ENCODE measurements around the gene BORCS5.
"Not testable (repeated sequence)": the region's sequence is repeated elsewhere in the genome, so short reads cannot be mapped to it uniquely, and the experiment has no call there.

BORCS5 gene

DNA sequence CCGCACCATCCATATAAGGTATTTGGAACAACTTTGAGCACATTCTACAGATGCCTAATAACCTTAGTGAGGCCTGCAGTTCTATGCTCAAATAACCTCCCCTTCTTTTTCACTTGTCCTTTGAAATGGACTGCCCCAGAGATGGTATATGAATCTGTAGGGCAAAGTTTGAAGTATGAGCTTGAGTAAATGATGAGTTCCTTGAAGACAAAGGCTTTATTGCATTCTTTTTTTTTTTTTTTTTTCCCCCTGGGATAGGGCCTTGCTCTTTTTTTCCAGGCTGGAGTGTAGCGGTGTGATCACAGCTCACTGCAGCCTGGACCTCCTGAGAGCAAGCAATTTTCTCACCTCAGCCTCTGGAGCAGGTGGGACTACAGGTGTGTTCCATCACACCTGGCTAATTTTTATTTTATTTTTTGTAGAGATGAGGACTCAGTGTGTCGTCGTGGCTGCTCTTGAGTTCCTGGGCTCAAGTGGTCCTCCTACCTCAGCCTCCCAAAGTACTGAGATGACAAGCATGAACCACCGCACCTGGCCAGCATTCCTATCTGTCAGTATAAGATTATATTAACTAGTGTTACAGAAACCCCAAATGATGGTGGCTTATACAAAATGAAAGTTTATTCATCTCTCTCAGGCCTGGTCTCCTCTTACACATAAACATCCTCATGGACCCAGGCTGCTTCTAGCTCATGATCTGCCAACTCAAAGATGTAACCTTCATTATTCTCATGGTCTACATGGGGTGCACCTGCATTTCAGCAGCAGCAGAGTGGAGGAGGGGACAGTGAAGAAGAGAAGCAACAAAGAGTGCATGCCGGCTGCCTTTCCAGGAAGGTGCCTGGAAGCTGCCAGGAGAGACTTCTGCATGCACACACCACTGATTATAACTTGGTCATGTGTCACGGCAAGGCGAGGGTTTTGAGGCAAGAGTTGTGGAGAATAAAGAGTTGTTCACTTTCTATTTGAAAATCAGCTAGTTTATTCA, 104.4 kb downstream of the BORCS5 start:
- Histone ChIP-seq H3K27me3 (ENCODE audit: control insufficient read depth, insufficient read depth, low read length) (no peaks in the 10 kb centered on the region), H3K4me1 (ENCODE audit: control insufficient read depth, insufficient read depth, low read length) (peaks cover 6% of the 10 kb centered on the region), H3K36me3 (ENCODE audit: control insufficient read depth, insufficient read depth, low read length) (no peaks in the 10 kb centered on the region), H3K9me3 (ENCODE audit: control insufficient read depth, low read length) (no peaks in the 10 kb centered on the region), H3K4me3 (ENCODE audit: low read length) (no peak overlapping the region), H3K9ac (ENCODE audit: low read length) (no peak overlapping the region)

DNA sequence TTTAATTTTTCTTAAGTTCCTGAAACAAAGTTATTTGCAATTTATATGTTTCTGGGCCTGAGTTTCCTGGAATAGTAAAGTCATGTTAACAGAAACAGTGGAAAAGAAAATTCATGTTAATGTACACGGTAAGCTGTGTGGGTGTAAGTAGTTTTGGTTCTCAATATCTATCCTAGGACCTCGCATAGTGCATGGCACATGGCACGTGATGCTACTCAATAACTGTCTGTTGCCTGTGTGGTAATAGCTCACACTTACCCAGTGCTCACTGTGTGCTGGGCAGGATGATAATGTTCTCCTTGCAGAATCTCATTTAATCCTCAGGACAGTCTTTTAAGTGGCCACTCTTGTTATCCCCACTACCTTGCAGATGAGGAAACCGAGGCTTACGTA, 105.0 kb downstream of the BORCS5 start:
- H3K36me3 ChIP-seq (ENCODE audit: control insufficient read depth, insufficient read depth, low read length), result no peaks in the 10 kb centered on the region

DNA sequence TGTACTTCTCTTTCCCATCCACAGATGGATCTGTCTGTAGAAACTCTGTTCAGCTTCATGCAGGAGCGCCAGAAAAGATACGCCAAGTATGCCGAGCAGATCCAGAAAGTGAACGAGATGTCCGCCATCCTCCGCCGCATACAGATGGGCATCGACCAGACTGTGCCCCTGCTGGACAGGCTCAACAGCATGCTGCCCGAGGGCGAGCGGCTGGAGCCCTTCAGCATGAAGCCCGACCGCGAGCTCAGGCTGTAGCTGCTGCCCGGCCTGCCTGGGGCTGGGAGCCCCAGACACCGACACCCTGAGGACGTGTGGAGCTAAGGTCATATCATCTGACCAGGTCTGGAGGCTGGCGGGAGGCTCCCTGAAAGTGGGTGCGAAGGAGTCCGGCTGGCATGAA, 108.6 kb downstream of the BORCS5 start:
- H3K27me3 ChIP-seq (ENCODE audit: control insufficient read depth, insufficient read depth, low read length), result no peaks in the 10 kb centered on the region
- H3K9me3 ChIP-seq (ENCODE audit: control insufficient read depth, low read length), result no peaks in the 10 kb centered on the region
- H3K36me3 ChIP-seq (ENCODE audit: control insufficient read depth, insufficient read depth, low read length), result no peaks in the 10 kb centered on the region
- no peak overlapping the region for H3K9ac ChIP-seq (ENCODE audit: low read length)
- H3K4me3 ChIP-seq (ENCODE audit: low read length), result no peak overlapping the region
- peaks cover 6% of the 10 kb centered on the region for H3K4me1 ChIP-seq (ENCODE audit: control insufficient read depth, insufficient read depth, low read length)

More for the DNA sequence above, 105.0 kb downstream of the BORCS5 start:
- Histone ChIP-seq H3K27me3 (ENCODE audit: control insufficient read depth, insufficient read depth, low read length) (no peaks in the 10 kb centered on the region), H3K4me1 (ENCODE audit: control insufficient read depth, insufficient read depth, low read length) (peaks cover 6% of the 10 kb centered on the region), H3K4me3 (ENCODE audit: low read length) (no peak overlapping the region), H3K9me3 (ENCODE audit: control insufficient read depth, low read length) (no peaks in the 10 kb centered on the region), H3K9ac (ENCODE audit: low read length) (no peak overlapping the region)

DNA sequence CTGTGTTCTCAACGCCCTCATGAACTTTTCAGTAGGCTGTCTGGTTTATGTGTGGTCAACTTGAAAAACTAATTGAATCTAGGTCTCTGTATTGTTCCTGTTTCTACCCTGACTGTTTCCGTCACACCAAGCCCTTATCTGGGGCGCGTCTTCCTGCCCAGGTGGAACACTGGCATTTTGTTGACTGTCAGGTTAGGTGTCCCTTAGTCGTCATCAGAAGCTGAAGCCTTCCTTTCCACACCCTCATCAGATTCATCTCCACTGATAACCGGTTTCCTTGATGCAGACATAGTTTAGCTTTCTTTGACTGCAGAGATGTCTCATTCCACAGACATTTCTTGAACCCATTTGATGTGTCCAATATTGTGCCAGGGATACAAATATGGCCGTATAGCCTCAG, 109.3 kb downstream of the BORCS5 start:
- Histone ChIP-seq H3K9ac (ENCODE audit: low read length) (no peak overlapping the region), H3K36me3 (ENCODE audit: control insufficient read depth, insufficient read depth, low read length) (no peaks in the 10 kb centered on the region), H3K9me3 (ENCODE audit: control insufficient read depth, low read length) (no peaks in the 10 kb centered on the region), H3K4me3 (ENCODE audit: low read length) (no peak overlapping the region), H3K4me1 (ENCODE audit: control insufficient read depth, insufficient read depth, low read length) (peaks cover 6% of the 10 kb centered on the region), H3K27me3 (ENCODE audit: control insufficient read depth, insufficient read depth, low read length) (no peaks in the 10 kb centered on the region)

GRCh38 chr12:12467264-12467663, 110.4 kb downstream of the BORCS5 start:
- H3K9ac ChIP-seq (ENCODE audit: low read length), result no peak overlapping the region
- H3K27me3 ChIP-seq (ENCODE audit: control insufficient read depth, insufficient read depth, low read length), result no peaks in the 10 kb centered on the region
- H3K4me3 ChIP-seq (ENCODE audit: low read length), result no peak overlapping the region
- H3K9me3 ChIP-seq (ENCODE audit: control insufficient read depth, low read length), result no peaks in the 10 kb centered on the region
- no peaks in the 10 kb centered on the region for H3K36me3 ChIP-seq (ENCODE audit: control insufficient read depth, insufficient read depth, low read length)
- peaks cover 6% of the 10 kb centered on the region for H3K4me1 ChIP-seq (ENCODE audit: control insufficient read depth, insufficient read depth, low read length)

GRCh38 chr12:12467688-12468261, 110.9 kb downstream of the BORCS5 start:
- no peak overlapping the region for H3K9ac ChIP-seq (ENCODE audit: low read length)
- peaks cover 6% of the 10 kb centered on the region for H3K4me1 ChIP-seq (ENCODE audit: control insufficient read depth, insufficient read depth, low read length)
- H3K4me3 ChIP-seq (ENCODE audit: low read length), result no peak overlapping the region
- H3K27me3 ChIP-seq (ENCODE audit: control insufficient read depth, insufficient read depth, low read length), result no peaks in the 10 kb centered on the region
- no peaks in the 10 kb centered on the region for H3K36me3 ChIP-seq (ENCODE audit: control insufficient read depth, insufficient read depth, low read length)
- H3K9me3 ChIP-seq (ENCODE audit: control insufficient read depth, low read length), result no peaks in the 10 kb centered on the region

DNA sequence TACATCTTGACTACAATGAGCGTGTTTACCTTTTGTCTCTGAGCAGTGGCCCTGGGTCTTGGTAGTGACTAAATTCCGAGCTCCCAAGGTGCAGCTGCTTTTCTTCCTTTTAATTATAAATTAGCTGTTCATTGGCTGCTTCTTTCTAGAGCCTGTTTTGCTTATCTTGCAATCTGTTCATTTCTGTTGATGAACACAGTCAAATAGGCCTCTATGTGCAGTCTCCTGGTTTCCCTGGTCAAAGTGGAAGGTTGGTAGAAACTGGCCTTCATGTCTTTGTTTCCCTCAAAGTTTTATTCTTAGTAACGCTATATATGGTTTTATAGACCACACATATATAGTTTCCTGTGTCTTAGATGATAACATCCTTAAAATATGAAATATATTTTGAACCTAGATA, 111.7 kb downstream of the BORCS5 start:
- no peaks in the 10 kb centered on the region for H3K36me3 ChIP-seq (ENCODE audit: control insufficient read depth, insufficient read depth, low read length)
- H3K4me1 ChIP-seq (ENCODE audit: control insufficient read depth, insufficient read depth, low read length), result peaks cover 6% of the 10 kb centered on the region
- no peaks in the 10 kb centered on the region for H3K27me3 ChIP-seq (ENCODE audit: control insufficient read depth, insufficient read depth, low read length)
- H3K9me3 ChIP-seq (ENCODE audit: control insufficient read depth, low read length), result no peaks in the 10 kb centered on the region
- H3K4me3 ChIP-seq (ENCODE audit: low read length), result no peak overlapping the region
- no peak overlapping the region for H3K9ac ChIP-seq (ENCODE audit: low read length)

DNA sequence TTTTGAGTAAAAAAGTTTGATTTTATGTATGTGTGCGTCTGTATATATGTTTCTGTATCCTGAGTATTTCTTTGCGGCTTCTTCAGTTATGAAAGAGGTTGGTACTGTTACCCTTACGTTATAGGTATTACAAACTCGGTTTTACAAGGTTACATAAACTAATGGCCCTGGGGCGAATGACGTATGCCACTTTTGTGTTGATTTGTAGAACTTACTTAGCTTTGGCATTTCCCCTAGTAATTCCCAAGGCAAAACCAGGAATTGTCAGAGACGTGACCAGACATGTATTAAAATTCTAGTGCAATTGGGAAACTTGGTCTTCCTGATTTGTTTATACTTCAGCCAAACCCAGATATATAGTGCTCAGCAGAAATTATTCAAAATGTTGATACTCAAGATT, 112.5 kb downstream of the BORCS5 start:
- Histone ChIP-seq H3K9me3 (ENCODE audit: control insufficient read depth, low read length) (no peaks in the 10 kb centered on the region), H3K4me3 (ENCODE audit: low read length) (no peak overlapping the region), H3K4me1 (ENCODE audit: control insufficient read depth, insufficient read depth, low read length) (peaks cover 6% of the 10 kb centered on the region), H3K9ac (ENCODE audit: low read length) (no peak overlapping the region), H3K27me3 (ENCODE audit: control insufficient read depth, insufficient read depth, low read length) (no peaks in the 10 kb centered on the region), H3K36me3 (ENCODE audit: control insufficient read depth, insufficient read depth, low read length) (no peaks in the 10 kb centered on the region)

GRCh38 chr12:12470751-12471306, 114.0 kb downstream of the BORCS5 start:
- H3K4me1 ChIP-seq (ENCODE audit: control insufficient read depth, insufficient read depth, low read length), result no peaks in the 10 kb centered on the region

DNA sequence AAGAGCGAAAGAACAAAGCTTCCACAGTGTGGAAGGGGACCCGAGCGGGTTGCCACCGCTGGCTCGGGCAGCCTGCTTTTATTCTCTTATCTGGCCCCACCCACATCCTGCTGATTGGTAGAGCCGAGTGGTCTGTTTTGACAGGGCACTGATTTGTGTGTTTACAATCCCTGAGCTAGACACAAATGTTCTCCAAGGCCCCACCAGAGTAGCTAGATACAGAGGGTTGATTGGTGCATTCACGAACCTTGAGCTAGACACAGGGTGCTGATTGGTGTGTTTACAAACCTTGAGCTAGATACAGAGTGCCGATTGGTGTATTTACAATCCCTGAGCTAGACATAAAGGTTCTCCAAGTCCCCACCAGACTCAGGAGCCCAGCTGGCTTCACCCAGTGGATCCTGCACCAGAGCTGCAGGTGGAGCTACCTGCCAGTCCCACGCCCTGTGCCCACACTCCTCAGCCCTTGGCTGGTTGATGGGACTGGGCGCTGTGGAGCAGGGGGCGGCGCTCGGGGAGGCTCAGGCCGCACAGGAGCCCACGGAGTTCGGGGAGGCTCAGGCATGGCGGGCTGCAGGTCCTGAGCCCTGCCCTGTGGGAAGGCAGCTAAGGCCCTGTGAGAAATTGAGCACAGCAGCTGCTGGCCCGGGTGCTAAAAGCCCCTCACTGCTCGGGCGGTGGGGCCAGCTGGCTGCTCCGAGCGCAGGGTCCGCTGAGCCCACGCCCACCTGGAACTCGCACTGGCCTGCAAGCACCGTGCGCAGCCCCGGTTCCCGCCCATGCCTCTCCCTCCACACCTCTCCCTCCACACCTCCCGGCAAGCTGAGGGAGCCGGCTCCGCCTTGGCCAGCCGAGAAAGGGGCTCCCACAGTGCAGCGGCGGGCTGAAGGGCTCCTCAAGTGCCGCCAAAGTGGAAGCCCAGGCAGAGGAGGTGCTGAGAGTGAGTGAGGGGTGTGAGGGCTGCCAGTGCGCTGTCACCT, 115.4 kb downstream of the BORCS5 start:
- not testable (repeated sequence) for H3K4me3 ChIP-seq (ENCODE audit: low read length); H3K9me3 ChIP-seq (ENCODE audit: control insufficient read depth, low read length); H3K27me3 ChIP-seq (ENCODE audit: control insufficient read depth, insufficient read depth, low read length); H3K9ac ChIP-seq (ENCODE audit: low read length); H3K36me3 ChIP-seq (ENCODE audit: control insufficient read depth, insufficient read depth, low read length); H3K4me1 ChIP-seq (ENCODE audit: control insufficient read depth, insufficient read depth, low read length)

More at GRCh38 chr12:12470751-12471306, 114.0 kb downstream of the BORCS5 start:
- no peak overlapping the region for H3K4me3 ChIP-seq (ENCODE audit: low read length)
- H3K9ac ChIP-seq (ENCODE audit: low read length), result no peak overlapping the region
- H3K9me3 ChIP-seq (ENCODE audit: control insufficient read depth, low read length), result no peaks in the 10 kb centered on the region
- H3K27me3 ChIP-seq (ENCODE audit: control insufficient read depth, insufficient read depth, low read length), result no peaks in the 10 kb centered on the region
- no peaks in the 10 kb centered on the region for H3K36me3 ChIP-seq (ENCODE audit: control insufficient read depth, insufficient read depth, low read length)

GRCh38 chr12:12473223-12473622, 116.3 kb downstream of the BORCS5 start:
- Histone ChIP-seq H3K9ac (ENCODE audit: low read length) (no peak overlapping the region), H3K9me3 (ENCODE audit: control insufficient read depth, low read length) (no peaks in the 10 kb centered on the region), H3K27me3 (ENCODE audit: control insufficient read depth, insufficient read depth, low read length) (no peaks in the 10 kb centered on the region), H3K4me3 (ENCODE audit: low read length) (no peak overlapping the region), H3K36me3 (ENCODE audit: control insufficient read depth, insufficient read depth, low read length) (peaks cover 4% of the 10 kb centered on the region), H3K4me1 (ENCODE audit: control insufficient read depth, insufficient read depth, low read length) (no peaks in the 10 kb centered on the region)
